ENCODE data around the gene ITGBL1.

ITGBL1 gene

DNA sequence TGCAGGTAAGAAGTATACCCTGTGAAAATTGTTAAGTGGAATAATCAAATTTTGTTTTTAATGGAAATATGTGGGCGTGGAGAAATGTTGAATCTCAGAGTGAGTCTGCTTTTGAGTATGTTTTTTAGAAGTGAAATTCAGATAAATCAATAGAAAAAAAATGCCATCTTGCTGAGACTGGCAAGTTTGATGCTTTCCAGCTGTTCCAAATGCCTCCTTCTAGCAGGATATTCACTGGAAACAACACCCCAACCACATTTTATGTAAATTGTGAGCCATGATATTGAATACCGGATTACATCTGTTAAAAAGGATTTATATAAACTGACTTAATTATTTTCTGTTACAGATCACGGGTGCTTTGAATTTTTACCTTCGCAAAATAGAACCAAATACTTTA, 115.4 kb downstream of the ITGBL1 start:
- Histone ChIP-seq H4K20me1 (no peaks in the 10 kb centered on the region), H3K36me3 (no peaks in the 10 kb centered on the region), H3K9me3 (replicated peaks in 1 of 11) (no peaks in the 10 kb centered on the region), H3K27me3 (no peaks in the 10 kb centered on the region), H3K9ac (no peak overlapping the region), H3K4me1 (peaks cover 0 to 6% (median 0%) of the 10 kb centered on the region in 10 experiments; a peak in 2 of 20 replicates), H3K27ac (no peak overlapping the region), H3K4me3 (no peak overlapping the region), H3K4me2 (no peak overlapping the region)
- no peak for TF ChIP-seq Cebpa-rat (IDR thresholded peaks at IDR 0.05)

DNA sequence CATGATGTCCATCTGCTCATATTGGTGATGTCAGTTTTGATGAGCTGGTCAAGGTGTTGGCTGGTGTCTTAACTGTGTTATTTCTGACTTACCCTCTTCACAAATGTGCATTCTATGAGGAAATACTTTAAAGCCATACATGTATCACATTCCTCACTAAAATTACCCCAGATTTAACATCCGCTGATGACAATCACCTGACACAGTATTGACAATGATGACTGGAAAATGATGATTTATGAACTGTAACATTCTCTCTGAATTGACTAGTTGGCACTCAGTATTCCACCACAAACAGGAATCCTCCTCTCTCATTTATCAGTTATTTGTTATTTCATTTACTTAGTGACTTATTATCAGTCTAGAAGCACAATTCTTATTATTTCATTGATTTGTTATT, 117.3 kb downstream of the ITGBL1 start:
- Histone ChIP-seq H3K4me3 (no peak overlapping the region), H3K4me1 (peaks cover 0 to 19% (median 0%) of the 10 kb centered on the region in 10 experiments; a peak in 4 of 20 replicates), H3K27me3 (no peaks in the 10 kb centered on the region), H4K20me1 (no peaks in the 10 kb centered on the region), H3K9ac (no peak overlapping the region), H3K36me3 (no peaks in the 10 kb centered on the region), H3K9me3 (replicated peaks in 1 of 11) (no peaks in the 10 kb centered on the region), H3K4me2 (no peak overlapping the region), H3K27ac (no peak overlapping the region)
- TF ChIP-seq Cebpa-rat (IDR thresholded peaks at IDR 0.05): no peak

DNA sequence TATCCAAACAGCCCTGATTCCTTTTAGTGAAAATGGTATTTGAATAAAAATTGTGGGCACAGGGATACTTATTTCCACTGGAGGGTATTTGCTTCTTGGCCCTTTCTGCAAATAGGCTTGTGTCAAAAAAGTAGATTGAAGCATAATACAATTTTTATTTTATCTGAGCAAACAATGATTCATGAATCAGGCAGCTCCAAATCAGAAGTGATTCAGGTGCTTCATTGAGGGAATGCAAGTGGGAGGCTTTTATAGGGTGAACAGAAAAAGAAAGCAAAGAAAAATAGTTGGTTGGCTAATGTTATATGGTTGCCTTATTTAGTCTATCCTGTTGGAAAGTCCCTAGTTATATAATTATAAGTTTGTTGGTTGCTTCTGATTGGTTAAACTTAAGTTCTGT, 117.9 kb downstream of the ITGBL1 start:
- H3K9ac ChIP-seq: no peak overlapping the region
- no peaks in the 10 kb centered on the region for H4K20me1 ChIP-seq
- no peak overlapping the region for H3K4me3 ChIP-seq
- H3K27ac ChIP-seq: no peak overlapping the region
- no peaks in the 10 kb centered on the region for H3K27me3 ChIP-seq
- TF ChIP-seq Cebpa-rat (IDR thresholded peaks at IDR 0.05): no peak
- H3K4me1 ChIP-seq: peaks cover 0 to 20% (median 0%) of the 10 kb centered on the region in 10 experiments; a peak in 4 of 20 replicates
- H3K9me3 ChIP-seq (replicated peaks in 1 of 11): no peaks in the 10 kb centered on the region
- H3K36me3 ChIP-seq: no peaks in the 10 kb centered on the region
- no peak overlapping the region for H3K4me2 ChIP-seq

DNA sequence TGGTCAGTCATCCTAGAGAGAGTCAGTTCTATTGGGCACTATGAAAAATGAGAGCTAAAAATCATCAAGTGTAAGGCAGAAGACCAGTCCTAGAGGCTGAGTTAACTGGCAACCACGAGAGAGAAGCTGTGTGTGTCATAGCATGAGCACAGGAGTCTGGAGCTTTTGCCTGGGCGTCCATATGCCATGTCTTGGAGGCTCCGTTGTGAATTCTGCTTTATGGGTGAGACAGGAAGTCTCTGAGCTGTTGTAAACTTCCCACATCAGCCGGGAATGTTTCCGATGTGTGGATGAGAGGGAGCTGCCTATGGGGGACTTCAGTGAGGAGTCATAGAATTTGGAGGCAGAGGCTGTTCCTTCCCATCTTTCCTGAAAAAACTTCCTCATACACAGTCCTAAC, 120.0 kb downstream of the ITGBL1 start:
- no peaks in the 10 kb centered on the region for H4K20me1 ChIP-seq
- no peaks in the 10 kb centered on the region for H3K36me3 ChIP-seq
- no peak for TF ChIP-seq Cebpa-rat (IDR thresholded peaks at IDR 0.05)
- H3K9me3 ChIP-seq (replicated peaks in 1 of 11): no peaks in the 10 kb centered on the region
- no peak overlapping the region for H3K9ac ChIP-seq
- H3K4me3 ChIP-seq: no peak overlapping the region
- H3K4me1 ChIP-seq: peaks cover 0 to 20% (median 0%) of the 10 kb centered on the region in 10 experiments; a peak in 4 of 20 replicates
- no peaks in the 10 kb centered on the region for H3K27me3 ChIP-seq
- no peak overlapping the region for H3K27ac ChIP-seq
- peak overlapping the region in 2 of 11 experiments; percentile 23 to 55; a peak in 3 of 22 replicates for H3K4me2 ChIP-seq

DNA sequence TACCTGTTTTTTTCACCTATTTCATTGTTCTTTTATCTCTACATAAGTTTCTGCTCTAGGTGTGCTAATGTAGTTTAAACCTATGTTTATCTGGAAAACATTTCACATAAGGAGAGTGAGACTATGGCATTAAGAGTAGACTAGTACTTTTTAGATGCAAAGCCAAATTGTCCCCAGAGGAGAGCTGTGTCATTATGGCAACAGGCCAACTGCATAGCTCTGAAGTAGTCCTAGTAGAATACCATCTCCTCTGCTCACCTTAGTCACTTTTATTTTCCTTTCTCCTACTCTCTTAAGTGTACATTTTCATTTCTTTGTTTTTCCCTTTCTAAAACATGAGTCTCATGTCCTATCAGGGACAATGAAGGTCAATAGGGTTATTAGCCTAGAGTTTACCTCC, 123.1 kb downstream of the ITGBL1 start:
- H3K27ac ChIP-seq: no peak overlapping the region
- H3K4me3 ChIP-seq: no peak overlapping the region
- H3K9ac ChIP-seq: no peak overlapping the region
- H3K9me3 ChIP-seq (replicated peaks in 1 of 11): no peaks in the 10 kb centered on the region
- no peaks in the 10 kb centered on the region for H3K27me3 ChIP-seq
- H3K4me2 ChIP-seq: no peak overlapping the region
- no peak for TF ChIP-seq Cebpa-rat (IDR thresholded peaks at IDR 0.05)
- H3K4me1 ChIP-seq: peaks cover 0 to 20% (median 0%) of the 10 kb centered on the region in 10 experiments; a peak in 4 of 20 replicates
- no peaks in the 10 kb centered on the region for H3K36me3 ChIP-seq
- H4K20me1 ChIP-seq: no peaks in the 10 kb centered on the region

DNA sequence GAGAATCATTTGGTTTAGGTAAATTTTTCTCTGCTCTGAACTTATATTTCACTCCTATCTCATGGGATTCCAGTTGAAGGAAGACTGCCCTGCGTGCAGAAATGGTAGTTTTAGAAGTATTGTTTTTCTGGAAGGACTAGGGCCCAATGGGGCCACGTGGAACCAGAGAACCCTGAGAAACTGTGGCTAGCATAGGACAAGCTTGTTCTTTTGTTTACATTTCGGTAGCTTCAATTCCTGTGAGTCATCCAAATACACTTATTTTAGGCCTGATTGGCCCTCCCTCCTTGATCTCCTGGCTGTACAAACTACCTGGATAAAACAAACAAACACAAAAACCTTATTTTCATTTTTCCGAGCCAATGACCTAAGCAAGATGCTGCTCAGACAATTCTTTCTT, 124.0 kb downstream of the ITGBL1 start:
- Histone ChIP-seq H4K20me1 (no peaks in the 10 kb centered on the region), H3K9ac (no peak overlapping the region), H3K27me3 (no peaks in the 10 kb centered on the region), H3K4me2 (no peak overlapping the region), H3K27ac (no peak overlapping the region), H3K36me3 (no peaks in the 10 kb centered on the region), H3K4me3 (no peak overlapping the region), H3K4me1 (peaks cover 0 to 20% (median 0%) of the 10 kb centered on the region in 10 experiments; a peak in 4 of 20 replicates), H3K9me3 (replicated peaks in 1 of 11) (no peaks in the 10 kb centered on the region)
- TF ChIP-seq Cebpa-rat (IDR thresholded peaks at IDR 0.05): no peak

DNA sequence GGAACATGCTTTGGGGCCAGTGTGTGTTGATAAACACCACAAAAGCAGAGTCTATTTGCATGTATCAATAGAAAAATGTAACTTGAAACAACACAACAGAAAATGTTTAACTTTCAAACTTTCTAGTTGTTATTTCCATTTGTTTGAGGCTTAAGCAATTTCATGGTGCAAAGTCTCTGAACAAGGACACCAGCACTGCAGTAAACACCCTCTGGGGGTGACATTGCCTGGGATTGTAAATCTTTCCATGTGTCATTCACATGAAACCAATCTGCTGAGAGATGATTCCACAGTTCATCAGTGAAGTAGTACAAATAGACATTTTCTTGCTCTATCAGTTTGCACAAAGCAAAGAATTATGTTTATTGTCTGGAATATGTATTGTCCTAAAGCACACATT, 124.5 kb downstream of the ITGBL1 start:
- Histone ChIP-seq H3K27me3 (no peaks in the 10 kb centered on the region), H3K4me2 (no peak overlapping the region), H3K9ac (no peak overlapping the region), H4K20me1 (no peaks in the 10 kb centered on the region), H3K9me3 (replicated peaks in 1 of 11) (no peaks in the 10 kb centered on the region), H3K4me3 (no peak overlapping the region), H3K36me3 (no peaks in the 10 kb centered on the region), H3K4me1 (peaks cover 0 to 20% (median 0%) of the 10 kb centered on the region in 10 experiments; a peak in 4 of 20 replicates), H3K27ac (no peak overlapping the region)
- no peak for TF ChIP-seq Cebpa-rat (IDR thresholded peaks at IDR 0.05)

DNA sequence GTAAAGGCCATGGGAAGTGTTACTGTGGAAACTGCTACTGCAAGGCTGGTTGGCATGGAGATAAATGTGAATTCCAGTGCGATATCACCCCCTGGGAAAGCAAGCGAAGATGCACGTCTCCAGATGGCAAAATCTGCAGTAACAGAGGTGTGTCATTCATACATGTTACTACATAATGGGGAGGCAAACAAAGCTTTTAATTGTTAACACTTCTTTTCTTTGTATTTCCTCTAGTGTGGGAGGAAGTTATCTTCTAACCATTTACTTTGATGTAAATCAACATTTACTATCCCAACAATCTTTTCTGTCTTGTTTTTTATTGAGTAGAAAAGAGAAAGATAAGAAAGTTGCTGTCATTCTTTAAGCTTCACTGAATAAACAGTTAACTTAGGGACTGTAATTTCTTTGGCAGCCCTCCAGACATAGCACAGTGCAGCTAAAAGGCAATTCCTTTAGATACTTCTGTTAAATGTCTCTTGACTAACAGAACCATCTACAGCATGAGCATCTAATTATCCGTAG, 126.9 kb downstream of the ITGBL1 start:
- H3K9me3 ChIP-seq (replicated peaks in 1 of 11): no peaks in the 10 kb centered on the region
- H3K27me3 ChIP-seq: no peaks in the 10 kb centered on the region
- H3K27ac ChIP-seq: no peak overlapping the region
- no peak overlapping the region for H3K4me3 ChIP-seq
- H3K4me1 ChIP-seq: peaks cover 0 to 5% (median 0%) of the 10 kb centered on the region in 10 experiments; a peak in 4 of 20 replicates
- H3K36me3 ChIP-seq: no peaks in the 10 kb centered on the region
- no peak overlapping the region for H3K9ac ChIP-seq
- no peak for TF ChIP-seq Cebpa-rat (IDR thresholded peaks at IDR 0.05)
- no peak overlapping the region for H3K4me2 ChIP-seq
- H4K20me1 ChIP-seq: no peaks in the 10 kb centered on the region

DNA sequence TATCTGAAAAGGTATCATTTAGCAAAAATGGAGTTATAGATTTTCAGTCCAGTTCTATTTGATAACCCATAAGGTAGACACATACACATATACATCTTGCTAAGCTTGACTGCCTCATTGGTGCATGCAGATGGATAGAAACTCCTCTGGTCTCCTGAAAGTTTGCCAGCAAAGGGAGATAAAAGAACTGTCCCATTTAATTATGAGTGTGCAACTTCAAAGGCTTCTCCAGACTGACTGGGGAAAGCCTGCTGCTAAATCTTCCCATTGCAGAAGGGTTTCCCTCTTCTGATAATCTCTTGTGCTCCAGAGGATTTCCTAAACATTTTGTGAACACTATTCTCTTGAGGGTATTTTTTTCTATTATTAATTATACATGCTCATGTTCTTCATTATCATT, 131.9 kb downstream of the ITGBL1 start:
- H3K27ac ChIP-seq: no peak overlapping the region
- no peaks in the 10 kb centered on the region for H3K4me1 ChIP-seq
- no peaks in the 10 kb centered on the region for H4K20me1 ChIP-seq
- H3K36me3 ChIP-seq: no peaks in the 10 kb centered on the region
- H3K4me3 ChIP-seq: no peak overlapping the region
- no peaks in the 10 kb centered on the region for H3K9me3 ChIP-seq (replicated peaks in 1 of 11)
- no peak overlapping the region for H3K4me2 ChIP-seq
- H3K9ac ChIP-seq: no peak overlapping the region
- no peaks in the 10 kb centered on the region for H3K27me3 ChIP-seq
- no peak for TF ChIP-seq Cebpa-rat (IDR thresholded peaks at IDR 0.05)

DNA sequence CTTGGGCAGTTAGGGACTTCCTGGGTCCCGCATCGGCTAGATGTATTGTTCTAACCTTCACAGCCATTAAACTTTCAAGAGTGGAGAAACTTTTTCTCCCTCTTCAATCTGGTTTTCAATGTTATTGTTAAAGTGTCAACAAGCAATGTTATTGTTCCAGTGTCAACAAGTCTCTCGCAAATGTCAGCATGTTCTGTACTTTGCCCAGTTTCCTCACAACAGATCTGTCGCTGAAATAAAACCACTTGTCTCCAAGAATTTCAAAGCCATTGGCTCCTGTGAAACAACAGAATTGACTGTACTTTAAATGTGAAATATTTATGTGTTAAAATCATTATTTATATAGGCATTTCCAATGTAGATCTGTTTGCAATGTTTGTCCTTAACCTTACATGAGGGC, 138.0 kb downstream of the ITGBL1 start:
- no peak overlapping the region for H3K4me2 ChIP-seq
- no peak overlapping the region for H3K4me3 ChIP-seq
- H3K36me3 ChIP-seq: no peaks in the 10 kb centered on the region
- H3K27me3 ChIP-seq: no peaks in the 10 kb centered on the region
- no peak for TF ChIP-seq Cebpa-rat (IDR thresholded peaks at IDR 0.05)
- H3K27ac ChIP-seq: no peak overlapping the region
- H3K4me1 ChIP-seq: no peaks in the 10 kb centered on the region
- H3K9ac ChIP-seq: no peak overlapping the region
- H3K9me3 ChIP-seq (replicated peaks in 1 of 11): peaks cover 0 to 12% (median 0%) of the 10 kb centered on the region in 11 experiments; a peak in 4 of 22 replicates
- H4K20me1 ChIP-seq: no peaks in the 10 kb centered on the region
